Lower lobe of right lung (tissue), 2 donors: ENCODE data around the gene PRUNE1. TPM values are rescaled to one million over a fixed set of nuclear protein-coding genes. Genes with fewer than 3 reads are reported as not detected.
A peak's percentile ranks its signal among the peaks of the same experiment; 100 is the strongest.

Source experiments
- ATAC-seq, 2 donors: fragments of 200-7000 bp; cut with Tn5 transposase; one replicate each; pipeline ENCODE4 v1.9.1; 2020 to 2022; ENCODE audit warnings: mild to moderate bottlenecking in 2 of 2, moderate library complexity in 2 of 2
- DNase-seq: peaks from one replicate; pipeline ENCODE4 v3.0.0-alpha.2; 2020
- H3K27ac ChIP-seq: fragments of 200-600 bp; one replicate; pipeline ENCODE4 v1.8.0; 2022
- H3K27me3 ChIP-seq: fragments of 200-600 bp; one replicate; pipeline ENCODE4 v1.8.0; 2022; ENCODE audit warnings: low read depth
- H3K36me3 ChIP-seq: fragments of 200-600 bp; one replicate; pipeline ENCODE4 v1.8.0; 2022; ENCODE audit warnings: mild to moderate bottlenecking
- H3K4me1 ChIP-seq: fragments of 200-600 bp; one replicate; pipeline ENCODE4 v1.8.0; 2022
- H3K4me3 ChIP-seq: fragments of 200-600 bp; one replicate; pipeline ENCODE4 v1.8.0; 2022; ENCODE audit warnings: mild to moderate bottlenecking
- H3K9me3 ChIP-seq: fragments of 200-600 bp; one replicate; pipeline ENCODE4 v1.8.0; 2022
- CTCF ChIP-seq: fragments of 200-600 bp; IDR thresholded peaks from one replicate; pipeline ENCODE4 v1.8.0; 2022; ENCODE audit warnings: antibody characterized with exemption, mild to moderate bottlenecking
- intact Hi-C: fragments of 100-400 bp; cut with DNase I; formaldehyde crosslinking; loops from one replicate; pipeline ENCODE4 v1.11.0; 2022
- total RNA-seq: library from RNA; stranded (reverse); fragmentation: NEBNext Ultra II Directional; extraction: Animal tissue kit (Norgen Biotek cat#: 25700); gene quantifications from one replicate; pipeline ENCODE4 v1.2.1, GENCODE V29; 2021
- donor health status: DM: no; HTN: yes; CAD: no; lungs with severe emphysema.

Gene PRUNE1
- total RNA-seq, 1 donor from 2014 or later: 21.4 TPM

- Histone ChIP-seq H3K27ac (peak within 1 kb of the TSS; percentile 76), H3K27me3 (no peaks in the 10 kb centered on the region), H3K4me1 (peaks cover 21% of the 10 kb centered on the region), H3K36me3 (peaks cover 17% of the 10 kb centered on the region), H3K9me3 (no peaks in the 10 kb centered on the region), H3K4me3 (peak within 1 kb of the TSS; percentile 83)
- TF ChIP-seq CTCF: no peak
- ATAC-seq (peak; percentile 90), DNase-seq (peak; percentile 71)
- intact Hi-C loops: no loop called here
Measured at GRCh38 chr1:151047591-151047924, 39.3 kb downstream of the PRUNE1 start, which contains the start of gene C1orf56. Gene C1orf56 (plus strand): TSS chr1:151047751. CDS start chr1:151047848, 97 bp downstream.

DNA sequence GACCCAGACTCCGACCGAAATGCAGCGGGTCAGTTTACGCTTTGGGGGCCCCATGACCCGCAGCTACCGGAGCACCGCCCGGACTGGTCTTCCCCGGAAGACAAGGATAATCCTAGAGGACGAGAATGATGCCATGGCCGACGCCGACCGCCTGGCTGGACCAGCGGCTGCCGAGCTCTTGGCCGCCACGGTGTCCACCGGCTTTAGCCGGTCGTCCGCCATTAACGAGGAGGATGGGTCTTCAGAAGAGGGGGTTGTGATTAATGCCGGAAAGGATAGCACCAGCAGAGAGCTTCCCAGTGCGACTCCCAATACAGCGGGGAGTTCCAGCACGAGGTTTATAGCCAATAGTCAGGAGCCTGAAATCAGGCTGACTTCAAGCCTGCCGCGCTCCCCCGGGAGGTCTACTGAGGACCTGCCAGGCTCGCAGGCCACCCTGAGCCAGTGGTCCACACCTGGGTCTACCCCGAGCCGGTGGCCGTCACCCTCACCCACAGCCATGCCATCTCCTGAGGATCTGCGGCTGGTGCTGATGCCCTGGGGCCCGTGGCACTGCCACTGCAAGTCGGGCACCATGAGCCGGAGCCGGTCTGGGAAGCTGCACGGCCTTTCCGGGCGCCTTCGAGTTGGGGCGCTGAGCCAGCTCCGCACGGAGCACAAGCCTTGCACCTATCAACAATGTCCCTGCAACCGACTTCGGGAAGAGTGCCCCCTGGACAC is 39.8 kb downstream of the PRUNE1 start:
- TF ChIP-seq CTCF: peak; percentile 50
- Histone ChIP-seq H3K9me3 (no peaks in the 10 kb centered on the region), H3K27me3 (no peaks in the 10 kb centered on the region), H3K4me1 (peaks cover 21% of the 10 kb centered on the region), H3K36me3 (peaks cover 22% of the 10 kb centered on the region), H3K27ac (peak overlapping the region; percentile 76), H3K4me3 (peak overlapping the region; percentile 83)
- intact Hi-C loops: no loop called here
- DNase-seq (peak; percentile 77), ATAC-seq (peak; percentile 85 to 90)

DNA sequence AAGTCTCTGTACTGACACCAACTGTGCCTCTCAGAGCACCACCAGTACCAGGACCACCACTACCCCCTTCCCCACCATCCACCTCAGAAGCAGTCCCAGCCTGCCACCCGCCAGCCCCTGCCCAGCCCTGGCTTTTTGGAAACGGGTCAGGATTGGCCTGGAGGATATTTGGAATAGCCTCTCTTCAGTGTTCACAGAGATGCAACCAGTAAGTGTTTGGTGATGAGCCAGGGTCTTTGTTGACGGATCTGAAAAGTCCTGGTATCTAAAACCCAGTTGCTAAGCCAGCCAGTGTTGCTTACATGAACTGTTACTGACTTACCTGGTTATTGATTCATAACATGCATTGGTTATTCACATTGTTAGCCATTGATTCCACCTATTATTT is 40.4 kb downstream of the PRUNE1 start:
- ATAC-seq (no peak), DNase-seq (no peak)
- intact Hi-C loops: no loop called here
- no peak for TF ChIP-seq CTCF
- Histone ChIP-seq H3K9me3 (no peaks in the 10 kb centered on the region), H3K27ac (peak overlapping the region; percentile 76), H3K4me3 (peak overlapping the region; percentile 83), H3K4me1 (peaks cover 21% of the 10 kb centered on the region), H3K36me3 (peaks cover 27% of the 10 kb centered on the region), H3K27me3 (no peaks in the 10 kb centered on the region)

DNA sequence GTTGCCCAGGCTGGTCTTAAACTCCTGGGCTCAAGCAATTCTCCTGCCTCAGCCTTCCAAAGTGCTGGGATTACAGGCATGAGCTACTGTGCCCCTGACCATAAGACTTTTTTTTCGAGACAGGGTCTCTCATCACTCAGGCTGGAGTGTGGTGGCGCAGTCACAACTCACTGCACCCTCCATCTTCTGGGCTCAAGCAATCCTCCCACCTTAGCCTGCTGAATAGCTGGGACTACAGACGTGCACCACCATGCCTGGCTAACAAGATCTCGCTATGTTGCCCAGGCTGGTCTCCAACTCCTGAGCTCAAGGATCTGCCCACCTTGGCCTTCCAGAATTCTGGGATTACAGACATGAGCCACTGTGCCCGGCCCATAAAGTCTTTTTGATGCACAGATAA is 41.2 kb downstream of the PRUNE1 start:
- H3K4me1 ChIP-seq: peaks cover 21% of the 10 kb centered on the region
- peaks cover 36% of the 10 kb centered on the region for H3K36me3 ChIP-seq
- no peaks in the 10 kb centered on the region for H3K27me3 ChIP-seq
- H3K4me3 ChIP-seq: no peak overlapping the region
- no peak for TF ChIP-seq CTCF
- H3K27ac ChIP-seq: peak overlapping the region; percentile 18
- DNase-seq: no peak
- ATAC-seq: no peak
- intact Hi-C loops: no loop called here
- no peaks in the 10 kb centered on the region for H3K9me3 ChIP-seq

DNA sequence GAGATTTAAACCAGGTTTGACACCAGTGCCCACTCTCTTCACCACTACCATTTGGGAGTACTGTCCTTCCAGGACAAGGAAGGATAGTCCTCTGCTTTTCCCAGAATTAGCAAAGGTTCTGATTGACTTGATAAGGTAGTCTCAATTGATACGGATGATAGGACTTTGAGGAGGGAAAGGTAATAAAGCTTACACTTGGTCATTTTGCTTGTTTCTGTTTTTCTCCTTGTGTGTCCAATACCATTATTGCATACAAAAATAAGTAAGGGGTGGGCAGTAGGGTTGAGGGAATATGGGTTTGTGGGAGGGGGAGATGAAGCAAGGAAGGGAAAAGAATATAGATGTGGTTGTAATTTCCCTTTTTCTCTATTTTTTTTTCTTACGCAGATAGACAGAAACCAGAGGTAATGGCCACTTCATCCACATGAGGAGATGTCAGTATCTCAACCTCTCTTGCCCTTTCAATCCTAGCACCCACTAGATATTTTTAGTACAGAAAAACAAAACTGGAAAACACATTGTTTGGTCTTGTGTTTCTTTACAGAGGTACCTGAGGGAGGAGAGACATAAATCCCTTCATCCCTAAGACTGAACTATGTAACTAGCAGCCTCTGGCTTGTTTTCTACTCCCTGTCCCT is 41.9 kb downstream of the PRUNE1 start:
- Histone ChIP-seq H3K9me3 (no peaks in the 10 kb centered on the region), H3K27me3 (no peaks in the 10 kb centered on the region), H3K27ac (no peak overlapping the region), H3K36me3 (peaks cover 43% of the 10 kb centered on the region), H3K4me3 (no peak overlapping the region), H3K4me1 (peaks cover 26% of the 10 kb centered on the region)
- no peak for ATAC-seq
- DNase-seq: no peak
- no peak for TF ChIP-seq CTCF
- intact Hi-C loops: no loop called here
